NCI-H1105 treated with DMSO at 0.1 percent for 48 hours (cell line): ENCODE data around the gene LOXHD1.

ENCODE experiments used
- DNase-seq: peaks from one replicate; lab custom pipeline; 2025; lab: John Stamatoyannopoulos, UW

LOXHD1 gene

GRCh38 chr18:46445522-46446313 lies 211.3 kb downstream of the LOXHD1 start:
- DNase-seq: no peak

- DNase-seq: no peak
Measured at GRCh38 chr18:46439037-46439436, 218.0 kb downstream of the LOXHD1 start.

GRCh38 chr18:46437061-46437460 lies 220.0 kb downstream of the LOXHD1 start:
- no peak for DNase-seq

GRCh38 chr18:46436621-46437020 lies 220.4 kb downstream of the LOXHD1 start:
- DNase-seq: no peak

GRCh38 chr18:46435031-46435430 lies 222.0 kb downstream of the LOXHD1 start:
- no peak for DNase-seq

- DNase-seq: no peak
Measured at GRCh38 chr18:46434629-46435028, 222.4 kb downstream of the LOXHD1 start.

- no peak for DNase-seq
Measured at GRCh38 chr18:46433121-46433826, 223.7 kb downstream of the LOXHD1 start.

GRCh38 chr18:46431522-46432171 lies 225.4 kb downstream of the LOXHD1 start:
- no peak for DNase-seq

- DNase-seq: no peak
Measured at GRCh38 chr18:46429649-46430224, 227.3 kb downstream of the LOXHD1 start.

- no peak for DNase-seq
Measured at GRCh38 chr18:46429130-46429529, 227.9 kb downstream of the LOXHD1 start.

- DNase-seq: no peak
Measured at GRCh38 chr18:46428368-46428767, 228.7 kb downstream of the LOXHD1 start.

- DNase-seq: no peak
Measured at GRCh38 chr18:46427216-46427995, 229.6 kb downstream of the LOXHD1 start.
